Thyroid gland (tissue), 4 donors: Measurements from ENCODE around the gene TOM1. TPM values are rescaled to one million over a fixed set of nuclear protein-coding genes. Genes with fewer than 3 reads are reported as not detected.

Experiments
- DNase-seq, 2 donors: peaks; one replicate each; pipeline ENCODE4 v3.0.0-alpha.2; 2019
- H3K27ac ChIP-seq, 3 donors: fragments of 200-600 bp; sonication (generic); 1 replicate in 2 of 3; 2 replicates in 1 of 3; pipeline ENCODE4 v1.5.1; 2016 to 2019; ENCODE audit warnings: mild to moderate bottlenecking in 1 of 3, moderate library complexity in 1 of 3
- H3K27me3 ChIP-seq: fragments of 200-600 bp; sonication (generic); one replicate; pipeline ENCODE4 v1.5.1; 2019
- H3K36me3 ChIP-seq, 2 donors: fragments of 200-600 bp; sonication (generic); one replicate each; pipeline ENCODE4 v1.5.1; 2016 to 2019
- H3K4me1 ChIP-seq, 2 donors: fragments of 200-600 bp; sonication (generic); one replicate each; pipeline ENCODE4 v1.5.1; 2017 to 2019
- H3K4me3 ChIP-seq, 3 donors: fragments of 200-600 bp; sonication (generic); replicated peaks in 1 of 3; 1 replicate in 2 of 3; 2 replicates in 1 of 3; pipeline ENCODE4 v1.5.1; 2016; ENCODE audit warnings: mild to moderate bottlenecking in 1 of 3
- H3K9me3 ChIP-seq: fragments of 200-600 bp; sonication (generic); one replicate; pipeline ENCODE4 v1.5.1; 2017
- CTCF ChIP-seq, 6 experiments: fragments of 200-600 bp in 3 of 6; fragments of 450-650 bp in 3 of 6; sonication (generic) in 3 of 6; IDR thresholded peaks; one replicate each; pipeline ENCODE4 v1.5.1; 2016 to 2019; ENCODE audit warnings: antibody characterized with exemption in 6 of 6, mild to moderate bottlenecking in 2 of 6, inconsistent platforms in 1 of 6, moderate library complexity in 1 of 6
- POLR2A ChIP-seq, 2 donors: fragments of 450-650 bp; IDR thresholded peaks; one replicate each; pipeline ENCODE4 v1.6.1; 2017; ENCODE audit warnings: antibody characterized with exemption in 2 of 2, mild to moderate bottlenecking in 2 of 2, moderate library complexity in 1 of 2
- WGBS, 2 donors: methylation state at CpG; one replicate each; pipeline ENCODE4 v1.1.5; 2017; 5-methylcytosine and 5-hydroxymethylcytosine counted together
- intact Hi-C: fragments of 100-400 bp; cut with DNase I; formaldehyde crosslinking; loops from one replicate; pipeline ENCODE4 v1.15.1; 2023
- total RNA-seq, 4 donors: library from RNA; depleted of rRNA; stranded (reverse); fragments of >200 nt; gene quantifications; one replicate each; pipeline ENCODE4 v1.2.3, GENCODE V29; 2016

TOM1 gene
- total RNA-seq, 4 donors from 2014 or later, result 60.5 to 87.1 (median 79.9) TPM

GRCh38 chr22:35375526-35375925 lies 75.8 kb downstream of the TOM1 start:
- Histone ChIP-seq H3K4me1 (peaks cover 22 to 36% of the 10 kb centered on the region in 2 donors), H3K27me3 (no peaks in the 10 kb centered on the region), H3K27ac (no peak overlapping the region), H3K4me3 (no peak overlapping the region), H3K36me3 (no peaks in the 10 kb centered on the region), H3K9me3 (no peaks in the 10 kb centered on the region)
- no peak for DNase-seq
- TF ChIP-seq POLR2A (IDR thresholded peaks at IDR 0.05) (no peak), CTCF (IDR thresholded peaks at IDR 0.05) (no peak)
- 82% methylated on average over 8 of the region's 8 CpGs for WGBS, 2 donors
- intact Hi-C loops, result no loop called here

- H3K9me3 ChIP-seq, result no peaks in the 10 kb centered on the region
- intact Hi-C loops, result no loop called here
- H3K36me3 ChIP-seq, result no peaks in the 10 kb centered on the region
- no peak overlapping the region for H3K4me3 ChIP-seq
- H3K4me1 ChIP-seq, result peaks cover 22 to 41% of the 10 kb centered on the region in 2 donors
- 7 to 12% methylated on average over 17 of the region's 17 CpGs for WGBS, 2 donors
- H3K27me3 ChIP-seq, result no peaks in the 10 kb centered on the region
- DNase-seq, result peak; percentile 97
- peak overlapping the region; percentile 76 to 86 (median 82) for H3K27ac ChIP-seq
- no peak for TF ChIP-seq POLR2A (IDR thresholded peaks at IDR 0.05)
- no peak for TF ChIP-seq CTCF (IDR thresholded peaks at IDR 0.05)
These were observed 77.2 kb downstream of the TOM1 start for GRCh38 chr22:35376728-35377472.

GRCh38 chr22:35377735-35378134 lies 78.0 kb downstream of the TOM1 start:
- DNase-seq, result no peak
- Histone ChIP-seq H3K4me3 (no peak overlapping the region), H3K4me1 (peaks cover 18 to 35% of the 10 kb centered on the region in 2 donors), H3K36me3 (no peaks in the 10 kb centered on the region), H3K9me3 (no peaks in the 10 kb centered on the region), H3K27me3 (no peaks in the 10 kb centered on the region), H3K27ac (peak overlapping the region; percentile 75 to 86 (median 82))
- WGBS, 2 donors, result 83 to 85% methylated on average over 3 of the region's 3 CpGs
- intact Hi-C loops, result no loop called here
- TF ChIP-seq POLR2A (IDR thresholded peaks at IDR 0.05) (no peak), CTCF (IDR thresholded peaks at IDR 0.05) (no peak)

GRCh38 chr22:35378621-35379020 lies 78.9 kb downstream of the TOM1 start:
- no peaks in the 10 kb centered on the region for H3K36me3 ChIP-seq
- 91 to 96% methylated on average over 3 of the region's 3 CpGs for WGBS, 2 donors
- no peaks in the 10 kb centered on the region for H3K27me3 ChIP-seq
- DNase-seq, result no peak
- H3K4me3 ChIP-seq, result no peak overlapping the region
- intact Hi-C loops, result no loop called here
- peaks cover 18 to 35% of the 10 kb centered on the region in 2 donors for H3K4me1 ChIP-seq
- no peaks in the 10 kb centered on the region for H3K9me3 ChIP-seq
- peak overlapping the region in 2 of 3 donors; percentile 10 to 86 for H3K27ac ChIP-seq
- TF ChIP-seq POLR2A (IDR thresholded peaks at IDR 0.05) (no peak), CTCF (IDR thresholded peaks at IDR 0.05) (no peak)
